ENCODE data around the gene TIMP1. TPM values are rescaled to one million over a fixed set of nuclear protein-coding genes. Genes with fewer than 3 reads are reported as not detected.

Gene TIMP1
- polyA plus RNA-seq, 1 donor from 2014 or later = 2.0 TPM

DNA sequence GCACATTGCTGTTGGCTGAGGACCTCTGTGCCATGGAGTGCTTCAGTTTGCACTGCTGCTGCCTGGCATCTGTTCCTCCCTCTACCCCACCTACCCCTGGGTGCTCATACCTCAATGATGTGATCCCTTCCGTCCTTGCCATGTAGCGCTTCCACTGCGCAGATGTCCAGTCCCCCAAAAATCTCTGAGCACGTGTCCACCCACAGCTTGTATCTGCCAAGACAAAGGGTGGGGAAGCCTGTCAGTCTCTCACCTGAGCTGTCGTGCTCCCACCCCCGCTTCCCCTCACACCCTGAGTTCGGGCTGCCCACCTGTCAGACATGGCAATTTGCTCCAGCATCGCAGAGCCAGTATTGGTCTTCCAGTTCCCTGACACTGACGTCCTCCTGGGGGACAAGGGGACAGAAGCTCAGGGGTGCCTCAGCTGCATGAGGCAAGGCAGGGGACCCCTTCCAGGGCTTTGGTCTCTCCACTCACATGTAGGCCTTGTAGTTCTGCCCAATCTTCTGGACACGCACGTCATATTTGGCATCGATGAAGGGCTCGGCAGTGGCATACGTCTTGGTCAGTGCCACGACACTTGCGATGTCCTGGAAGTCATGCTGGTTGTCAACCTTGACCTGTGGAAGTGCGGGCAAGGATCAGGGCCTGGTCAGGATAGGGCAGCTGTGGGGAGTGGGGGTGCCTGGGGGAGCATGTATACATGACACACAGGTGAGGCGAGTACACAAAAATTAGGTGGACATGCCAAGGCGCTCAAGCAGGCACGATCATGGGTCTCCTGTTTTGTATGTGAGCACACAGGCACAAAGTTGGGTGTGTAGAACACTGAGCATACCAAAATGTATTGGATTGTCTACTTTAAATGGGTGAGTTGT, 6.0 kb upstream of the TIMP1 start:
- Histone ChIP-seq H3F3A (ENCODE audit: insufficient read depth, low read length, poor library complexity, severe bottlenecking) (no peaks in the 10 kb centered on the region), H3K79me2 (replicated peaks; ENCODE audit: insufficient read depth, low read length) (no peaks in the 10 kb centered on the region), H3K36me3 (ENCODE audit: insufficient read depth, low read length) (no peaks in the 10 kb centered on the region), H4K20me1 (ENCODE audit: insufficient read depth) (no peaks in the 10 kb centered on the region), H2AFZ (ENCODE audit: low read depth, low read length) (no peak overlapping the region), H3K9ac (ENCODE audit: low read length) (no peak overlapping the region), H3K9me2 (ENCODE audit: insufficient read depth, low read length) (no peaks in the 10 kb centered on the region), H3K4me2 (ENCODE audit: low read length) (no peak overlapping the region), H3K4me3 (ENCODE audit: low read length) (no peak overlapping the region), H3K27ac (ENCODE audit: low read length) (no peak overlapping the region), H3K27me3 (ENCODE audit: insufficient read depth, low read depth, low read length) (no peaks in the 10 kb centered on the region), H3K9me3 (ENCODE audit: low read length) (no peaks in the 10 kb centered on the region)
- TF ChIP-seq POLR2AphosphoS5 (IDR thresholded peaks at IDR 0.05) = no peak
- no peak for TF ChIP-seq MXI1 (conservative IDR thresholded peaks at IDR 0.05; ENCODE audit: poor library complexity, severe bottlenecking)
- TF ChIP-seq EP300 (conservative IDR thresholded peaks at IDR 0.05; ENCODE audit: poor library complexity, severe bottlenecking) = no peak
- TF ChIP-seq TAF1 (IDR thresholded peaks at IDR 0.05; ENCODE audit: low read depth) = no peak
- TF ChIP-seq, protein P1, sequence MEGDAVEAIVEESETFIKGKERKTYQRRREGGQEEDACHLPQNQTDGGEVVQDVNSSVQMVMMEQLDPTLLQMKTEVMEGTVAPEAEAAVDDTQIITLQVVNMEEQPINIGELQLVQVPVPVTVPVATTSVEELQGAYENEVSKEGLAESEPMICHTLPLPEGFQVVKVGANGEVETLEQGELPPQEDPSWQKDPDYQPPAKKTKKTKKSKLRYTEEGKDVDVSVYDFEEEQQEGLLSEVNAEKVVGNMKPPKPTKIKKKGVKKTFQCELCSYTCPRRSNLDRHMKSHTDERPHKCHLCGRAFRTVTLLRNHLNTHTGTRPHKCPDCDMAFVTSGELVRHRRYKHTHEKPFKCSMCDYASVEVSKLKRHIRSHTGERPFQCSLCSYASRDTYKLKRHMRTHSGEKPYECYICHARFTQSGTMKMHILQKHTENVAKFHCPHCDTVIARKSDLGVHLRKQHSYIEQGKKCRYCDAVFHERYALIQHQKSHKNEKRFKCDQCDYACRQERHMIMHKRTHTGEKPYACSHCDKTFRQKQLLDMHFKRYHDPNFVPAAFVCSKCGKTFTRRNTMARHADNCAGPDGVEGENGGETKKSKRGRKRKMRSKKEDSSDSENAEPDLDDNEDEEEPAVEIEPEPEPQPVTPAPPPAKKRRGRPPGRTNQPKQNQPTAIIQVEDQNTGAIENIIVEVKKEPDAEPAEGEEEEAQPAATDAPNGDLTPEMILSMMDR (IDR thresholded peaks at IDR 0.05; ENCODE audit: poor library complexity, severe bottlenecking) = no peak
- TF ChIP-seq, protein P2, sequence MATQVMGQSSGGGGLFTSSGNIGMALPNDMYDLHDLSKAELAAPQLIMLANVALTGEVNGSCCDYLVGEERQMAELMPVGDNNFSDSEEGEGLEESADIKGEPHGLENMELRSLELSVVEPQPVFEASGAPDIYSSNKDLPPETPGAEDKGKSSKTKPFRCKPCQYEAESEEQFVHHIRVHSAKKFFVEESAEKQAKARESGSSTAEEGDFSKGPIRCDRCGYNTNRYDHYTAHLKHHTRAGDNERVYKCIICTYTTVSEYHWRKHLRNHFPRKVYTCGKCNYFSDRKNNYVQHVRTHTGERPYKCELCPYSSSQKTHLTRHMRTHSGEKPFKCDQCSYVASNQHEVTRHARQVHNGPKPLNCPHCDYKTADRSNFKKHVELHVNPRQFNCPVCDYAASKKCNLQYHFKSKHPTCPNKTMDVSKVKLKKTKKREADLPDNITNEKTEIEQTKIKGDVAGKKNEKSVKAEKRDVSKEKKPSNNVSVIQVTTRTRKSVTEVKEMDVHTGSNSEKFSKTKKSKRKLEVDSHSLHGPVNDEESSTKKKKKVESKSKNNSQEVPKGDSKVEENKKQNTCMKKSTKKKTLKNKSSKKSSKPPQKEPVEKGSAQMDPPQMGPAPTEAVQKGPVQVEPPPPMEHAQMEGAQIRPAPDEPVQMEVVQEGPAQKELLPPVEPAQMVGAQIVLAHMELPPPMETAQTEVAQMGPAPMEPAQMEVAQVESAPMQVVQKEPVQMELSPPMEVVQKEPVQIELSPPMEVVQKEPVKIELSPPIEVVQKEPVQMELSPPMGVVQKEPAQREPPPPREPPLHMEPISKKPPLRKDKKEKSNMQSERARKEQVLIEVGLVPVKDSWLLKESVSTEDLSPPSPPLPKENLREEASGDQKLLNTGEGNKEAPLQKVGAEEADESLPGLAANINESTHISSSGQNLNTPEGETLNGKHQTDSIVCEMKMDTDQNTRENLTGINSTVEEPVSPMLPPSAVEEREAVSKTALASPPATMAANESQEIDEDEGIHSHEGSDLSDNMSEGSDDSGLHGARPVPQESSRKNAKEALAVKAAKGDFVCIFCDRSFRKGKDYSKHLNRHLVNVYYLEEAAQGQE (IDR thresholded peaks at IDR 0.05; ENCODE audit: borderline replicate concordance) = no peak
- no peak for TF ChIP-seq SMC3 (conservative IDR thresholded peaks at IDR 0.05; ENCODE audit: poor library complexity)
- TF ChIP-seq EZH2 (IDR thresholded peaks at IDR 0.05; ENCODE audit: borderline replicate concordance, insufficient read depth, low read length, poor library complexity, severe bottlenecking) = no peak
- no peak for TF ChIP-seq RAD21 (conservative IDR thresholded peaks at IDR 0.05)

DNA sequence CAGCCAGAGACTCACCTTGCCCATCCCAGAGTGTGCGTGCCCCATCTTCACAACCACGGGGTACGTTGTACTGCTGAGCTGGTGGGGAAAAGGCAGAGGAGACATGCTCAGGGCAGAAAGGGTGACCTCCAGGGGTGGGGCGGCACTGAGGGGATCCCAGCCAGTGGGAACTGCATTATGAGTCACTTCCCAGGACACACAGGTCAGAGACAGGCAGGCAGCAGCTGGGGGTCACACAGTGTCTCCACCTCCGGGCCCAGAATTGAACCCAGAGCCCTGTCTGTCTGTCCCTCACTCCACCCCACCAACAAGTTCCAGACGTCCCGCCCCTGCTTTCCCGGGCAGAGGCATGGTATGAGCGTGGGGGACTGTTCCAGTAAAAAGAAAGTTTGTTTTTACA, 4.8 kb upstream of the TIMP1 start:
- no peaks in the 10 kb centered on the region for H3F3A ChIP-seq (ENCODE audit: insufficient read depth, low read length, poor library complexity, severe bottlenecking)
- H3K79me2 ChIP-seq (replicated peaks; ENCODE audit: insufficient read depth, low read length) = no peaks in the 10 kb centered on the region
- no peak overlapping the region for H2AFZ ChIP-seq (ENCODE audit: low read depth, low read length)
- TF ChIP-seq EP300 (conservative IDR thresholded peaks at IDR 0.05; ENCODE audit: poor library complexity, severe bottlenecking) (no peak), EZH2 (IDR thresholded peaks at IDR 0.05; ENCODE audit: borderline replicate concordance, insufficient read depth, low read length, poor library complexity, severe bottlenecking) (no peak), SMC3 (conservative IDR thresholded peaks at IDR 0.05; ENCODE audit: poor library complexity) (no peak), TAF1 (IDR thresholded peaks at IDR 0.05; ENCODE audit: low read depth) (no peak), RAD21 (conservative IDR thresholded peaks at IDR 0.05) (no peak), POLR2AphosphoS5 (IDR thresholded peaks at IDR 0.05) (no peak), MXI1 (conservative IDR thresholded peaks at IDR 0.05; ENCODE audit: poor library complexity, severe bottlenecking) (no peak)
- TF ChIP-seq, protein P2 (IDR thresholded peaks at IDR 0.05; ENCODE audit: borderline replicate concordance) = no peak
- TF ChIP-seq, protein P1 (IDR thresholded peaks at IDR 0.05; ENCODE audit: poor library complexity, severe bottlenecking) = no peak
- H3K4me3 ChIP-seq (ENCODE audit: low read length) = no peak overlapping the region
- no peak overlapping the region for H3K4me2 ChIP-seq (ENCODE audit: low read length)
- H4K20me1 ChIP-seq (ENCODE audit: insufficient read depth) = no peaks in the 10 kb centered on the region
- H3K9me2 ChIP-seq (ENCODE audit: insufficient read depth, low read length) = no peaks in the 10 kb centered on the region
- no peaks in the 10 kb centered on the region for H3K36me3 ChIP-seq (ENCODE audit: insufficient read depth, low read length)
- no peak overlapping the region for H3K9ac ChIP-seq (ENCODE audit: low read length)
- H3K27ac ChIP-seq (ENCODE audit: low read length) = no peak overlapping the region
- H3K9me3 ChIP-seq (ENCODE audit: low read length) = no peaks in the 10 kb centered on the region
- no peaks in the 10 kb centered on the region for H3K27me3 ChIP-seq (ENCODE audit: insufficient read depth, low read depth, low read length)
